HG02938 (cell line): Measurements from ENCODE around the gene THBS3.
"Not testable (repeated sequence)": the region's sequence is repeated elsewhere in the genome, so short reads cannot be mapped to it uniquely, and the experiment has no call there.

Source experiments
- ATAC-seq: cut with Tn5 transposase; IDR thresholded peaks from one replicate; pipeline ENCODE4 v1.9.1; 2021; ENCODE audit warnings: mild to moderate bottlenecking, moderate library complexity; ENCODE audit not compliant: unreplicated experiment

The THBS3 gene

GRCh38 chr1:155209312-155209721 is 1.6 kb upstream of the THBS3 start:
- no peak for ATAC-seq

- ATAC-seq, result peak; percentile 69
These were observed 1.0 kb upstream of the THBS3 start, which contains the start of gene MTX1 for GRCh38 chr1:155208541-155209311. Gene MTX1, plus strand, starts transcription at chr1:155208695. Its CDS starts 110 bp downstream, at chr1:155208805.

DNA sequence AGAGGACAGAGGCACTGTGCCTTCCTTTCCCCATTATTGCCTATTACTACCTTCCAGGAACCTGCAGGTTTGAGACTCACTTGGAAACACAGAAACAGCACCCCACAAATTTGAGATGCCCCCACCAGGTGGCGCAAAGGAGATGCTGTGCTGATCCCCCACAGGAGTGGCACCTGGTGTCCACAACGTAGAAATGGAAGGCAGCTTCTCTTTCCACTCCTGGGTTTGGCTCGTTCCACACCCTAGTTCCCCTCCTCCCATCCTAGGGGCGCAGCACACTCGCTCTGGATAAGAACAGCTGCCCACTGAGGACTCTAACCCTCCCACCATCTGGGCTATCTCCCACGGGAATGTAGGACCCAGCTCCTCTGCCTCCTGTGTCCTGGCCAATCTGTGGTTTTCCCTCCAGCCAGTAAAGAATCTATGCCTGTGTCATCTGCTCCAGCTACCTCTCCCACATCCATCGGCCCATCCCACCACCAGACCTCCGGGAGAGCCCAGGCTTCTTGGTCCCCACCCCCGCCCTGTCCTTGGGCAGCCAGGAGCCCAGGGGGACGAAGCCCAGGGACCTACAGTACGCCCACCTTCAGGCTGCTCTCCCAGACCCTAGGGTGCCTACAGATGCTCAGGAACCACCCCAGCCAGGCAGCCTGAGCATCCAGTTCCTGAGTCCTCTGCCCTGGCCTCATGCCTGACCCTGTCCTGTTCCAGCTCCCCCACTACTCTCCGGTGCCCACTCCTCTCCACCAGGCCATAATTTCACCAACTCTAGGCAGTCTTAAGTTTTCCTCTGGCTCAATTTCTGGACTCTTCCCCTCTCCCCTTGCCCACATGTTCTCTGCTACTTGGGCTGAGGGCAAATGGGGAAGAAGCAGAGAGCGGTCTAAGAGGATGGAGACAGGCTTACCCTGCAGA is 549 bp downstream of the THBS3 start:
- no peak for ATAC-seq

- no peak for ATAC-seq
These were observed 1.6 kb downstream of the THBS3 start for GRCh38 chr1:155205969-155206593.

DNA sequence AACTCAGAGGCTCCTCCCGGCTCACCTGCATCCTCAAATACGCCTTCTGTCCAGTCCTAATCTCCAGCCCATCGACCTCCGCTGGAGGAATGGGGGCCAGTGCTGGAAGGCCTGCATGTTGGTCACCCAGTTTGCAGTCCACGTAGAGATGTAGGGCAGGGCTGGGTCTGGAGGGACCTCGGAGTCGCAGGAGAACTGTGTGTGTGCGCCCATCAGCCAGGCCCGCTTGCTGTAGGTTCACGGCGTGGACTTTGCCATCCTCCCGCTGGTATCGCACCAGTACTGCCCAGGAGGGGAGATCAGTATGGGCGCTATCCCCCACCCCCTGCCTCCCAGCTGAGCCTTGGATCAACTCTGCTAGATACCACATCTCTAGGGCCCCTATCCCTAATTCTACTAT is 2.7 kb downstream of the THBS3 start:
- ATAC-seq, result no peak

DNA sequence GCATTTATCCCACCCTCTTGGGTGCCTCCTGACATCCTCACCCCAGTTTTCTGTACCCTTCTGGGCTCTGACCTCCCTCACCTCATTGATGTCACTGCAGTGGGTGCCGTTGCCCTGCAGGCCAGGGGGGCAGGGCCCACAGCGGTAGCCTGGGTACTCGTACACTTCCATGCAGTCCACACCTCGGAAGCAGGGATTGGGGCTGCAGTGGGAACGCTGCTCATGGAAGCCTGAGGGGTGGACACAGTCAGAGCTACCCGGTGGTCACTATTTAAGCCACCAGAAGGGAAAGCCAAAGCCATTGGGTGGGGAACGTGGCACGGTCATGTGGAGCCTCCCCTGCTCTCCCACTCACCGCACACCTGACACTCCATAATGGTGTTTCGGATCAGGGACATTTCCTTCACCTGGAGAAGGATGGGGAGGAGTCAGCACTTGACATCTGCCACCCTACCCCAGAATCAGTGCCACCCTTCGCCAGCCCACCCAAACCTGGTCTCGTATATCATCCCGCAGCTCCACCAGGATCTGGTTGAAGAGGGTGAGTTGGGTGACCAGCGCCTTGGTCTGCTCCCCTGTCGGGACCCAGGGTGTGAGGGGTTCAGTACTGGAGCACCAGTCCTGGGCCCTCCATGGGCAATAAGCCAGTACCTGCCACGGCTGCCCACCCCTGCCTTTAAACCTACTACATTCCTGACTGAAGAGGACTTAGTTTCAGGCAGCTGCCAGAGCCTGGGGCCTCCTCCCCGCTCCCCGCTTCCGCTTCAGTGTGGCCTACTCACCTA is 4.8 kb downstream of the THBS3 start:
- ATAC-seq, result no peak

DNA sequence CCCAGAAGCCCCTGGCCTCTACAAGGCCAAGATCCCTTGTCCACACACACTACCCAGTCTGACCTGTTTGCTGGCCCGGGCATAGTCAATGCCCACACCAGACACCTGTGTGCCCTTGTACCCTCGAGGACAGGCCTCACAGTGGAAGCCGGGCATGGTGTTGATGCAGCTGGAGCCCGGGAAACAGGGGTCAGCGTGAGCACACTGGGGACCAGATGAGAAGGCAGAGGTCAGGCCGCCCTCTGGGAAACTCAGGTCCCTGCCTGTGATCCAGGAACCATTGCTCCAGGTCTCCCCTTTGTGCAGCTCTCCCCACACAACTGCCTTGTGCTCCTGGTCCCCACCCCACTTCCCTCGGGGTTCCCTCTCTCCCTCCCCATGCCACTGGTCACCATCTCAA is 5.5 kb downstream of the THBS3 start:
- no peak for ATAC-seq

DNA sequence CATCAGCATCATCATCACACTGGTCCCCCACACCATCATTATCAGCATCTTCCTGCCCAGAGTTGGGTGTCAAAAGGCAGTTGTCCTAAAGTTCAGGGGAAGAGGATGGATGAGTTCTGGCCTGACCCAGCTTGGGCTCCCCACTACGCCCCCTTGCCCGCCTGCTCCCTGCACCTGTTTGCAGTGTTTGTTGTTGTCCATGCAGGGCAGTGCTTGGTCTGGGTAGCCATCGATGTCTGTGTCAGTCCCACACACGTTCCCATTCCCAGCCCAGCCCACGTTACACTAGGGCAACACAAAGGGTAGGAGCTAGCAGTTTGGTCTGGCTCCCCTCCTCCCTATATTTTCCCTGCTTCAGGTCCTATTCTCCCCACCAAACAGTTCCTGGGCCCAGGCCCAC is 6.8 kb downstream of the THBS3 start:
- ATAC-seq, result no peak

DNA sequence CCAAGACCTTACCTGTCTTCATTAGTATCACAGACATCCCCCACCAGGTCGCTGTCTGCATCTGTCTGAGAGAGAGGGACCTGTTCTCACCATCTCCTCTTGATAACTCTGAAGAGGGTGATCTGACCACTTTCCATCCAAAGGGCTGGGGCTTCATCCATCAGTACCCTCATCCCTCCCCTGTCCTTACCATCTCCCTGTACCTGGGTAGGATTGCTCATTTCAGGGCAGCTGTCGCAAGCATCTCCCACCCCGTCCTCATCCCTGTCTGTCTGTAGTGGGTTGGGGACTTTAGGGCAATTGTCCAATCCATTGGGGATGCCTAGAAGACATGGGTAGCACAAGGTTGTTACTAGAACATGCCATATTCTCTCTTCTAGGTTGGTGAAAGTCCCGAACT is 7.9 kb downstream of the THBS3 start:
- no peak for ATAC-seq

GRCh38 chr1:155198547-155198906 is 9.2 kb downstream of the THBS3 start:
- no peak for ATAC-seq

- no peak for ATAC-seq
These were observed 9.7 kb downstream of the THBS3 start for GRCh38 chr1:155197901-155198546.

DNA sequence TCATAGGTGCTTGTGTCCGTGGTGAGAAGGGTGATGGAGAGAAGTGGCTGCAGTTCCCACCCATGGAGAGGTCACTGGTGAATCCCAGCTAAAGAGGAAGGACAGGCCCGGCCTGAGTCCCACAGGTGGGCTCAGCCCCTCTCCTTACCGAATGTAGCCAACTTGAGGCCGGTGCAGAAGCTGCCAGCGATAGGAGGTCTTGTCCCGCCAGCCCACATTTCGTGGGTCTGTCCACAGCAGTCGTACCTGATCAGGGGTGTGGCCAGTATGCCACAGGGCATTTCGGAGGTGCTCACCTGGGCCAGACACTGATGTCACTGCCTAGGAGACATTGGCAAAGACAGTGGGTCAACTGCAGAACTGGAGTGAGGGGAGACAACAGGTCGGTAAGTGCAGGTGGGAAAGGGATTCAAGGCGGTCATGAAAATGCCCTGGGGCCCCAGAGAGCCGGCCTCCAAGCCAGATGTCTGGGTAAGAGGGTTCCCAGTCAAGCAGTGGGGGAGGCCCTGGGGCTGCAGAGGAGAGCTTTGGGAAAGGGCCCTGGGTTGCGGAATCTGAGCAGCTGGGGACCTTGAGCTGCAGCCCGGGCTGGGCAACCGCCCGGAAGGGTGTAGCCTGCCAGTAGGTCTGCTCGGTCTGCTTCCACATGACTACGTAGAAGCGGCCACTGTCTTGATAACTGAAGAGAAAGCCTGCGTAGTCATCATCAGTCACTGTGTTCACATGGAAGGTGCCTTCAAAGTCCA is 10.6 kb downstream of the THBS3 start:
- no peak for ATAC-seq

DNA sequence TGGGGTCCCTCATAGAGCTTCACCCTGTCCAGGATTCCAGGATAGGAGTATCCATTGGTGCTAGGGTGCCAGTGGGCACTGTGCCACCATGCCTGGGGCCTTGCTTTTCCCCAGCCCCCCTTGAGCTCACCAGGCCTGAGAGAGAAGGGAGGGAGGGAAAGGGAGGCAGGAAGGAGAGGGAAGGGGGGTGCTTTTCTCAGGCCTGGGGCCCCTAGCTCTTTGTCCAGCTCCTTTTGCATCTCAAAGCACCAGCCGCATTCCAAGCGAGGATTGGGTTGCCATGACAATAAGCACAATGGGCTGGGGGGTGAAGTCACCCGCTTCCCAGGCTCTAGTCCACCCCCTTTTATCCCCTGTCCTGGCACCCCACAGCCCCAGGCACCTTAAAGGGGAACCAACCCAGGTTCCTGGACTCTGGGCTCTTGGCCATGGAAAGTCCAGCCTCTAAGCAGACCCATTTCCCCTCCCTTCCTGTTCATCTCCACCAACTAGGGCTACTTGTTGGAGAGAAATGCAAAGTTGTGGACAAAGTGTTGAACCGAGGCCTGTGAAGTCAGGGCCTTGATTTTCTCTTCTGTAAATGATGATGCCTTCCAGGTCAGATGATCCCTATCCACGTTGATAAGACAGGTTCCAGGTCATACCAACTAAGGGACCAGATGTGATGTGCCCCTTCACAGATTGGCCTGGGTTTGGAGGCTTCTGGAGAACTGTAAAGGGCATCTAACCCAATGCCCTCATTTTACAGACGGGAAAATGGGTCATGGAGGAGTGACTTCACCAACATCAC is 11.4 kb downstream of the THBS3 start:
- no peak for ATAC-seq

- ATAC-seq, result no peak
These were observed 12.2 kb downstream of the THBS3 start for GRCh38 chr1:155195201-155196102.

- ATAC-seq, result not testable (repeated sequence)
These were observed 13.8 kb downstream of the THBS3 start for GRCh38 chr1:155193991-155194240.

DNA sequence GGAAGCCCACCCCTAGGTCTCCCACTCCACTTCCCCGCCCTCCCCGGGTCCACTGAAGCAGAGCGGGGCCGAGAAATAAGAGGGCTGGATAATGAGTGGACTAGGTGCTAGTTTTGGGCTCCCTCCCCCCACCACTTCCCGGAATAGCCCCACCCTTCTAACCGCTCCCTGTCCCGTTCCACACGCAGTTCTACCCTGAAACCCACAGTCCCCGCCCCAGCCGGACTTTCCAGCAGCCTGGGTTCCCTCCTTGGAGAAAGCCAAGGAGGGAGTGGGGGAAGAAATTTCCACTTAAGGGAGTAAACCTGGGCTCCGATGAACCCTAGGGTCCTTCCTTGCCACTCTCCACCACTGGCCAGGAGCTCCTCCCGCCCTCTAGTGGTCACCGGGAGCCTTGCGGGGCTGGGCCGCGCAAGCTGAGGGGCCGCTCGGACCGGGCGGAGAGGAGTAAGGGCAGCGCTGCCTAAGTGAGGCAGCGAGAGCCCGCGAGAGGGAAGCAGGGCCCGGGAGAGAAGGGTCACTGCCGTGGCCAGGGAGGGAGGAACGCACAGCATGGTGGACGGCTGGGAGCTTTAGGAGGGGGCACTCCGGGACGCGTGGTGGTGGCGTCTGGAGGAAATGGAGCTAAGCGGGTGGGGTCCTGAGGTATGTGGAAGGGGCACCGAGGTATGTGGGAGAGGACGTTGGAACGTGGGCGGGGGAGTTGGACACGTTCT is 14.3 kb downstream of the THBS3 start:
- ATAC-seq, result no peak
